Activated CD8-positive, alpha-beta memory T cell treated with anti-CD3 and anti-CD28 coated beads for 24 hours (primary cell): ENCODE data around the gene UGT1A6.
"Not testable (repeated sequence)": the region's sequence is repeated elsewhere in the genome, so short reads cannot be mapped to it uniquely, and the experiment has no call there.

Experiments
- DNase-seq: peaks from one replicate; pipeline ENCODE4 v3.0.0-alpha.2; 2020

UGT1A6 gene

GRCh38 chr2:233736868-233737653 is 44.4 kb downstream of the UGT1A6 start:
- DNase-seq = not testable (repeated sequence)

- no peak for DNase-seq
Observed at GRCh38 chr2:233740870-233741269, 48.2 kb downstream of the UGT1A6 start.

- DNase-seq = no peak
Observed at GRCh38 chr2:233743464-233744259, 51.0 kb downstream of the UGT1A6 start.

- DNase-seq = no peak
Observed at GRCh38 chr2:233745073-233745755, 52.5 kb downstream of the UGT1A6 start.

GRCh38 chr2:233745838-233746237 is 53.1 kb downstream of the UGT1A6 start:
- not testable (repeated sequence) for DNase-seq

- no peak for DNase-seq
Observed at GRCh38 chr2:233746475-233747282, 54.0 kb downstream of the UGT1A6 start.

- DNase-seq = no peak
Observed at GRCh38 chr2:233747283-233747544, 54.5 kb downstream of the UGT1A6 start.

- DNase-seq = not testable (repeated sequence)
Observed at GRCh38 chr2:233750689-233751088, 58.0 kb downstream of the UGT1A6 start.

GRCh38 chr2:233751212-233752009 is 58.7 kb downstream of the UGT1A6 start:
- not testable (repeated sequence) for DNase-seq

- DNase-seq = no peak
Observed at GRCh38 chr2:233754872-233755611, 62.4 kb downstream of the UGT1A6 start.

GRCh38 chr2:233756429-233757081 is 63.9 kb downstream of the UGT1A6 start:
- no peak for DNase-seq

GRCh38 chr2:233758141-233758540 is 65.5 kb downstream of the UGT1A6 start:
- DNase-seq = no peak

GRCh38 chr2:233758849-233759248 is 66.2 kb downstream of the UGT1A6 start:
- DNase-seq = no peak

GRCh38 chr2:233760043-233760442 is 67.4 kb downstream of the UGT1A6 start, which contains the start of gene UGT1A1:
Gene UGT1A1 (plus strand): TSS chr2:233760270. CDS start chr2:233760288, 18 bp downstream.
- no peak for DNase-seq

- no peak for DNase-seq
Observed at GRCh38 chr2:233761040-233761769, 68.5 kb downstream of the UGT1A6 start.

GRCh38 chr2:233764264-233764663 is 71.6 kb downstream of the UGT1A6 start:
- no peak for DNase-seq

GRCh38 chr2:233764761-233765160 is 72.1 kb downstream of the UGT1A6 start:
- DNase-seq = no peak

- no peak for DNase-seq
Observed at GRCh38 chr2:233766416-233766815, 73.7 kb downstream of the UGT1A6 start.

- DNase-seq = no peak
Observed at GRCh38 chr2:233768076-233768475, 75.4 kb downstream of the UGT1A6 start.

GRCh38 chr2:233769260-233769659 is 76.6 kb downstream of the UGT1A6 start:
- no peak for DNase-seq
